GM19239 (cell line): ENCODE results near the gene BST1.

Source experiments
- DNase-seq: peaks from one replicate; pipeline ENCODE4 v3.0.0; 2011; ENCODE audit warnings: low spot score; ENCODE audit not compliant: insufficient read length
- FAIRE-seq: peaks from 2 replicates; lab custom pipeline; 2011; peaks lifted over from hg19 to GRCh38; lab: Jason Lieb, UNC

BST1 gene

GRCh38 chr4:15674926-15675325, 27.9 kb upstream of the BST1 start:
- DNase-seq: no peak
- no peak for FAIRE-seq

GRCh38 chr4:15675356-15675755, 27.5 kb upstream of the BST1 start:
- FAIRE-seq (peak; percentile 8), DNase-seq (no peak)

- FAIRE-seq (no peak), DNase-seq (no peak)
Observed at GRCh38 chr4:15676039-15676438, 26.8 kb upstream of the BST1 start.

- FAIRE-seq: no peak
Observed at GRCh38 chr4:15676899-15677298, 26.0 kb upstream of the BST1 start.

GRCh38 chr4:15677507-15677988, 25.3 kb upstream of the BST1 start:
- no peak for FAIRE-seq
- no peak for DNase-seq

More at GRCh38 chr4:15676899-15677298, 26.0 kb upstream of the BST1 start:
- DNase-seq: no peak

- DNase-seq: no peak
- FAIRE-seq: no peak
Observed at GRCh38 chr4:15681067-15681371, 21.8 kb upstream of the BST1 start.

- FAIRE-seq (peak; percentile 97), DNase-seq (peak; percentile 82)
Observed at GRCh38 chr4:15681372-15682241, 21.3 kb upstream of the BST1 start, which contains the start of gene FAM200B. TSS of gene FAM200B (plus strand) at chr4:15681827. CDS start at chr4:15686978, 5,151 bp downstream.

GRCh38 chr4:15682242-15683142, 20.4 kb upstream of the BST1 start:
- FAIRE-seq (peak; percentile 85), DNase-seq (no peak)

- no peak for FAIRE-seq
Observed at GRCh38 chr4:15683143-15683495, 19.7 kb upstream of the BST1 start.

GRCh38 chr4:15684498-15684897, 18.4 kb upstream of the BST1 start:
- no peak for FAIRE-seq
- no peak for DNase-seq

More at GRCh38 chr4:15683143-15683495, 19.7 kb upstream of the BST1 start:
- no peak for DNase-seq

- FAIRE-seq (peak; percentile 44), DNase-seq (no peak)
Observed at GRCh38 chr4:15688051-15688450, 14.8 kb upstream of the BST1 start.

GRCh38 chr4:15689540-15689939, 13.3 kb upstream of the BST1 start:
- FAIRE-seq (no peak), DNase-seq (no peak)

- FAIRE-seq (no peak), DNase-seq (no peak)
Observed at GRCh38 chr4:15690020-15690809, 12.7 kb upstream of the BST1 start.

- FAIRE-seq: no peak
- DNase-seq: no peak
Observed at GRCh38 chr4:15691346-15692135, 11.3 kb upstream of the BST1 start.

- DNase-seq (no peak), FAIRE-seq (no peak)
Observed at GRCh38 chr4:15692602-15693001, 10.3 kb upstream of the BST1 start.

GRCh38 chr4:15694431-15694830, 8.4 kb upstream of the BST1 start:
- no peak for DNase-seq
- FAIRE-seq: no peak

GRCh38 chr4:15695240-15695699, 7.6 kb upstream of the BST1 start:
- DNase-seq (no peak), FAIRE-seq (no peak)

- DNase-seq (no peak), FAIRE-seq (no peak)
Observed at GRCh38 chr4:15695729-15696128, 7.1 kb upstream of the BST1 start.

GRCh38 chr4:15696866-15697265, 6.0 kb upstream of the BST1 start:
- no peak for FAIRE-seq
- no peak for DNase-seq
